ENCODE results near the gene TGFA. TPM values are rescaled to one million over a fixed set of nuclear protein-coding genes. Genes with fewer than 3 reads are reported as not detected.

The TGFA gene
- total RNA-seq, 2 experiments from 2014 or later = not detected

DNA sequence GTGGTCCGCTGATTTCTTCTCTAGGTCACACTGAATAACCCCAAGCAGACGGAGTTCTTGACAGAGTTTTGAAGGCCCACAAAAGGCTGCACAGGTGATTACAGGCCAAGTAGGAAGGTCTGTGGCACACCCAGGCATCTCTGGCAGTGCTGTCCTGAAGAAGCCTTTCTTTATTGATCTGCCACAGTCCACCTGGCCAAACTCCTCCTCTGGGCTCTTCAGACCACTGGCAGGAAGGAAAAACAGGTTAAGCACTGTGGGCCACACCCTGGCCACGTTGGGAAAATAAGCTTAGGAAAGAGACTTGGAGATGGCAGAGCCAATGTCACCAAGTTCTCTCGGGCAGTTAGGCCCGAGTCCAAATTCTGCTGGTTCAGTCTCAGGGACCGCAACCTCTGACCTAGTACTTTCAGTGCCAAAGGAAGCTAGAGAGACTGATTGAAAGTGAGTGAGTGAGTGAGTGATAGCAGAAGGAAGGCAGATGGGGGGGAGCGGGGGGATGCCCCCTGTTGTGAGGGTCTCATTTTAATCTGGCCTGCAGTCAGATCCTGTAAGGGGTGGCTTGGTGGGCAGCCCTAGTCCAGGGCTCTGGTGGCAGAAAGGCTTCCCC is 102.9 kb downstream of the TGFA start:
- Mint-ChIP-seq H3K4me3 (no peak overlapping the region), H3K27me3 (peaks cover 11% of the 10 kb centered on the region), H3K27ac (no peak overlapping the region), H3K36me3 (no peaks in the 10 kb centered on the region), H3K4me1 (no peaks in the 10 kb centered on the region), H3K9me3 (ENCODE audit: low read depth) (no peaks in the 10 kb centered on the region)
- ATAC-seq (no peak), DNase-seq (peak; percentile 37)
- CTCF ChIA-PET = no interaction called here

DNA sequence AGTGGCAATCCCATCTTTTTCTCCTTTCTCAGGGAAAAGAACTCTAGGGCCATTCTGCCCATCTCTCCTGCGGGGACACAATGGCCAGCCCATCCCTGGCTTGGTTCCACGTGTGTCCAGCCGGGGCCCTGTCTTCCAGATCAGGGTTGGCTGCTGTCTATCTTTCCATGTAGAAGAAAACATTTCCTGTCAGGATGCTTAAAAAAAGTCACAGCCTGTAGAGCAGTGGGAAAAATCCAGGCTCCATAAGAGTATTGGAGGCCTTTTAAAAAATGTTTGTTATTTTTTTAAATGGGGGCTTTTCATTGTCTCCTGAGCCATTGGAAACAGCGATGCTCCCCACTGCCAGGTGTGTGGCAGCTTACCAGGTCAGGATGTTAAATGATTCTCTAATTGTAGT is 105.6 kb downstream of the TGFA start:
- ATAC-seq = no peak
- Mint-ChIP-seq H3K36me3 (no peaks in the 10 kb centered on the region), H3K4me3 (no peak overlapping the region), H3K9me3 (ENCODE audit: low read depth) (no peaks in the 10 kb centered on the region), H3K4me1 (no peaks in the 10 kb centered on the region), H3K27ac (no peak overlapping the region), H3K27me3 (peaks cover 10% of the 10 kb centered on the region)
- DNase-seq = no peak
- CTCF ChIA-PET = no interaction called here

DNA sequence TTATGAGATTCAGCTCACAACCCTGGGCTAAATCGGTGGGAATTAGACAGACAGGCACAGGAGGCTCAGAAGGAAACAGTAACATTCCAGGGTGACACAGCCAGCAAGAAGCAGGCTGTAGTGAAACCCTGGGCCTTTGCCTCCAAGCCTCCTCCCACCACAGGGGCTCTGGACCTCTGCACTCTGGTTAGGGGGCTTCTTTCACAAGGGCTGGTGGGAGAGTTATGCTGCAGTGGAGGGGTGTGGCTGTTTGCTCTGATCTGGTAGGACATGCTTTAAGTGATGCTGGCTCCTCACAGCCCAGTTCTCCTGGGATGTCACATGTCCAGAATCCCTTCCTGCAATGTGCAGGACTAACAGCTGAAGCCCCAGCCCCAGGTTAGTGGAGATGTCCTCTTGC is 109.9 kb downstream of the TGFA start:
- no peaks in the 10 kb centered on the region for H3K9me3 Mint-ChIP-seq (ENCODE audit: low read depth)
- peaks cover 3% of the 10 kb centered on the region for H3K27me3 Mint-ChIP-seq
- CTCF ChIA-PET = no interaction called here
- DNase-seq = peak; percentile 38
- peaks cover 14% of the 10 kb centered on the region for H3K4me1 Mint-ChIP-seq
- no peak overlapping the region for H3K4me3 Mint-ChIP-seq
- H3K27ac Mint-ChIP-seq = no peak overlapping the region
- H3K36me3 Mint-ChIP-seq = no peaks in the 10 kb centered on the region
- no peak for ATAC-seq

DNA sequence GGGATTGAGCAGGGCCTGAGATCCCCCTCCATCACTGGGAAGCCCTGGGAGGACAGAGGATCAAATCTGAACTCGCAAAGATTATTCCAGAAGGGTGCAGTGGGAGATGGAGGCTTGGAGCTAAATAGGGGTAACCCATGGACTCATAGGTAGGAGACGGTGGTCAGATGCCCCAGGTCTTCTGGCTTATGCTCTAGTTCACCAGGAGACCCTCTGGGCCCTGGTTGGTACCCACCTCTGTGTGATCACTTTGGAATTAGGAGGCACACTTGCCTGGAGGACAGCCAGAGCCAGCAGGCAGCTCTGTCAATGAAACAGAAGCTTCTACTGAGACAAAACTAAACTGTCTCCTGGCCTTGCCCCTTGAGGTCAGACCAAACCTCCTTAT is 110.6 kb downstream of the TGFA start:
- no peak for DNase-seq
- Mint-ChIP-seq H3K27me3 (peaks cover 3% of the 10 kb centered on the region), H3K4me1 (peaks cover 14% of the 10 kb centered on the region), H3K36me3 (no peaks in the 10 kb centered on the region), H3K9me3 (ENCODE audit: low read depth) (no peaks in the 10 kb centered on the region), H3K27ac (no peak overlapping the region), H3K4me3 (no peak overlapping the region)
- CTCF ChIA-PET = no interaction called here
- ATAC-seq = no peak

DNA sequence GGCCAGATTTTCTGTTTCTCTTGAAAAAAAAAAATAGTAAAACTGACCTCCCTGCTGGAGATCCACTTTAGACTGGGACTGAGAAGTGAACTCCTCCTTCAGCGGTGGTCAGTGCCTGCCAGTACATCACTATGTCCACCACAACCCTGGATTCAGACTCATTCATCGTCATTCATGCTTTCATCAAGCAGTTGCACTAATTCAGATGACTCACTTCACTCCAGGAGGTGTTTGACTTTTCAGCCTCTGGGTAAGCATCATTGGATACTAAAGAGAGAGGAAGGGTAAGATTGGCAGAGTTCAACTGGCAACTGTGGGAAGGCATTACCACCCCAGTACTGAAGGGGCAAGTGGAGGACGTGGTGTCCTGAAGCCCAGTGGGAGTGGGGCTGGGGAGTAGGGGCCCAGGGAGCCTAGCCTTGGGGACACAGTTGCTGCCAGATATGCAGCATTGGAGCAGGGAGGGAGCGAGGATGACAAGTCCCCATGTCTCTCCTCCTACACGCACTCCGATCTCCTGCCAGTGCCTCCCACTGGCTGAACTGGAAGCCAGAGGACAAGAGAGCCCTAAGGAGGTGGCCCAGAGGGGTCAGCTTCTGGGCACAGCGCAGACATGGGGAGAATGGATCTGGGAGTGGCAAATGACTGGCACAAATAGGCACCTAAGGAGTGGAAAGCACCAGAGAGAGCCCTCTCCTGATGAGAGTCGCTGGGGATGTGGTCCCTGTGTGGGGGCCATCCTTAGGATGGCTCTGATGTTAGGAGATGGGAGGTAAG is 111.1 kb downstream of the TGFA start:
- DNase-seq (peak; percentile 32), ATAC-seq (no peak)
- Mint-ChIP-seq H3K27ac (no peak overlapping the region), H3K27me3 (no peaks in the 10 kb centered on the region), H3K9me3 (ENCODE audit: low read depth) (no peaks in the 10 kb centered on the region), H3K36me3 (no peaks in the 10 kb centered on the region), H3K4me1 (peaks cover 14% of the 10 kb centered on the region), H3K4me3 (no peak overlapping the region)
- CTCF ChIA-PET = no interaction called here

DNA sequence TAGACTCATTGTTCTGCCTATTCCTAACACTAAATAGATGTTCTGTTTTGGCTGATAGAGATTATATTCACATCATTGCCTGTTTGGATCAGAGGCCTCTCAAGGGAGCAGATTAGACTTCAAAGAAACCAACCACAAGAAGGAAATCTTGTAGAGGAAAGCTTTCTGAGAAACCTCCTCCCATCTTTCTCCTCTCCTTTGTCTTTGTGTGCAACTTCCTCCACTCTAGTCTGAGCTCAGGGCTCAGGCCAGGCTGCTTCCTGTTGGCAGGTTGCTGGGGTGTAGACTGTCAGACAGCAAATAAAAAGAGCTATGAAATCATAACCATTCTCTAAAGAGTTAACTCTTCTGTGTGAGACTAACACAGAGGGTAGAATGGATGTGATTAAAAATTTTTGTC is 113.0 kb downstream of the TGFA start:
- Mint-ChIP-seq H3K4me1 (peaks cover 14% of the 10 kb centered on the region), H3K27ac (peak overlapping the region; percentile 31), H3K9me3 (ENCODE audit: low read depth) (no peaks in the 10 kb centered on the region), H3K27me3 (peaks cover 13% of the 10 kb centered on the region), H3K4me3 (no peak overlapping the region), H3K36me3 (no peaks in the 10 kb centered on the region)
- peak; percentile 58 for ATAC-seq
- CTCF ChIA-PET = no interaction called here
- DNase-seq = peak; percentile 45

DNA sequence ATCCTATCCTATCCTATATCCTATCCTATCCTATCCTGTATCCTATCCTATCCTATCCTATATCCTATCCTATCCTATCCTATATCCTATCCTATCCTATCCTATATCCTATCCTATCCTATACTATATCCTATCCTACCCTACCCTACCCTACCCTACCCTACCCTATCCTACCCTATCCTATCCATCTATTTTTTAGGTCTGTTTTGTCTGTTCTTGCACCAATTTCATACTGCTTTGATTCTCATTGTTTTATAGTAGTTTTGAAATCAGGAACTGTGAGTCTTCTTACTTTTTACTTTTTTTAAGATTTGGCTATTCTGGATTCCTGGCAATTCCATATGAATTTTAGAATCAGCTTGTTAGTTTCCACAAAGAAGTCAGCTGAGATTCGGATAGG is 118.5 kb downstream of the TGFA start:
- CTCF ChIA-PET = no interaction called here
- no peaks in the 10 kb centered on the region for H3K9me3 Mint-ChIP-seq (ENCODE audit: low read depth)
- peaks cover 4% of the 10 kb centered on the region for H3K4me1 Mint-ChIP-seq
- no peaks in the 10 kb centered on the region for H3K36me3 Mint-ChIP-seq
- H3K4me3 Mint-ChIP-seq = no peak overlapping the region
- ATAC-seq (no peak), DNase-seq (no peak)
- H3K27ac Mint-ChIP-seq = no peak overlapping the region
- peaks cover 28% of the 10 kb centered on the region for H3K27me3 Mint-ChIP-seq

DNA sequence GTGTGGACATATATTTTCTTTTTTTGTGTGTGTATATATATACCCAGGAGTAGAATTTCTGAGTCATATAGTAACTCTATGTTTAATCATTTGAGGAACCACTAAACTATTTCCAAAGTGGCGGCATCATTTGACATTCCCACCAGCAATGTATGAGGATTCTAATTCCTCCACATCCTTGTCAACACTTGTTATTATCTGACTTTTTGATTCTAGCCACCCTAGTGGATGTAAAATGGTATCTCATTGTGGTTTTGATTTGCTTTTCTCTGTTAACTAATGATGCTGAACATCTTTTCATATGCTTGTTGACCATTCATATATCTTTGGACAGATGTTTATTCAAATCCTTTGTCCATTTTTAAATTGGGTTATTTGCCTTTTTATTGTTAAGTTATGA is 120.3 kb downstream of the TGFA start:
- peaks cover 28% of the 10 kb centered on the region for H3K27me3 Mint-ChIP-seq
- no peaks in the 10 kb centered on the region for H3K4me1 Mint-ChIP-seq
- H3K36me3 Mint-ChIP-seq = no peaks in the 10 kb centered on the region
- no peak for DNase-seq
- CTCF ChIA-PET = no interaction called here
- no peak for ATAC-seq
- H3K9me3 Mint-ChIP-seq (ENCODE audit: low read depth) = peaks cover 3% of the 10 kb centered on the region
- H3K27ac Mint-ChIP-seq = no peak overlapping the region
- no peak overlapping the region for H3K4me3 Mint-ChIP-seq

DNA sequence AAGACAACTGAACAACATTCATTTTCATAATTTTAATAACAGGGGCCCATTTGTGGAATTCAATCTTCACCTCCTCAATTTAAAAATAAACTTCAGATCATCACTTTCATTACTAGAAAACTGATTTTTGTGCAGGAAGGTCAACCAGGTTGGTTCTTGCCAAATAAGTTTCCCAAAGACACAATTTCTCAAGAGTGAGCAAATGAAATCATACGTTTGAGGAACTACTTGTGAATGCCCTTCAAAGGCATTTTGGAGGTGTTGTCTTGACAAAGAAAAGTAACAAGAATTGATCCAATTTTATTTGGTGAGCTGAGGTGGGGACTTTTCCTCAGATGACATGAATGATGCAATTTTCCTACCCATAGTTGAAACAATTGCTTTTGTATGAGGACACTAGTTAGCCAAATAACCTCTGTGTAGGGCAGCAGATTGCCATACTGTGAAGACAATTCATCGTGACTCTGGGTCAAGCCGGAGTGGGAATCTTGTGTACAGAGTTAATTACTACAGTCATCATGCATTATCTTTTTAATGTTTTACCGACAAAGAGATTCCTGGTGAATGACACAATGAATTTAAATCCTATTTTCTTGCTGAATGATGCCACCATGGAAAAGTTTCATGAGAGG is 121.8 kb downstream of the TGFA start:
- CTCF ChIA-PET = no interaction called here
- Mint-ChIP-seq H3K4me1 (no peaks in the 10 kb centered on the region), H3K36me3 (no peaks in the 10 kb centered on the region), H3K9me3 (ENCODE audit: low read depth) (peaks cover 3% of the 10 kb centered on the region), H3K27ac (no peak overlapping the region), H3K4me3 (no peak overlapping the region), H3K27me3 (peaks cover 25% of the 10 kb centered on the region)
- DNase-seq = no peak
- ATAC-seq = no peak

DNA sequence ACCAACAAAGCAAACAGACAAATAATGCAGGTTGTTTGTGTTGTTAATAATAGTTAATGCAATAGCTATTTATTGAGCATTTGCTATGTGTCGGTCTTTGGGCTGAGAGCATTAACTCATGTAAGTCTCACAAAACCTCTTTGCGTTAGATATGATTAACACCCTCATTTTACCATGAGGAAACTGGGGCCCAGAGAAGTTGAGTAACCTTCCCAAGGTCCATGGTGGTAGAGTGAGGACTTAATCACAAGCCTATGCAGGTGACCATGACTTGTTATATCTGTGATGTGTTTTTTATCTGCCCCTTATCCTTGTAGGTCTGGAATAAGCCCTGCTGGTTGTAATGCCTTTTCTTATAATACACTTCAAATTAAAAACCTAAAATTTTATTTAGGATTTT is 127.3 kb downstream of the TGFA start:
- Mint-ChIP-seq H3K4me3 (no peak overlapping the region), H3K27me3 (peaks cover 18% of the 10 kb centered on the region), H3K9me3 (ENCODE audit: low read depth) (peaks cover 3% of the 10 kb centered on the region), H3K36me3 (no peaks in the 10 kb centered on the region), H3K4me1 (no peaks in the 10 kb centered on the region), H3K27ac (no peak overlapping the region)
- CTCF ChIA-PET = interaction anchor here (0.6 kb wide), 1 partner anchor 441 kb away, joined by 3 read pairs; no protein-coding TSS in a partner anchor
- no peak for DNase-seq
- no peak for ATAC-seq

DNA sequence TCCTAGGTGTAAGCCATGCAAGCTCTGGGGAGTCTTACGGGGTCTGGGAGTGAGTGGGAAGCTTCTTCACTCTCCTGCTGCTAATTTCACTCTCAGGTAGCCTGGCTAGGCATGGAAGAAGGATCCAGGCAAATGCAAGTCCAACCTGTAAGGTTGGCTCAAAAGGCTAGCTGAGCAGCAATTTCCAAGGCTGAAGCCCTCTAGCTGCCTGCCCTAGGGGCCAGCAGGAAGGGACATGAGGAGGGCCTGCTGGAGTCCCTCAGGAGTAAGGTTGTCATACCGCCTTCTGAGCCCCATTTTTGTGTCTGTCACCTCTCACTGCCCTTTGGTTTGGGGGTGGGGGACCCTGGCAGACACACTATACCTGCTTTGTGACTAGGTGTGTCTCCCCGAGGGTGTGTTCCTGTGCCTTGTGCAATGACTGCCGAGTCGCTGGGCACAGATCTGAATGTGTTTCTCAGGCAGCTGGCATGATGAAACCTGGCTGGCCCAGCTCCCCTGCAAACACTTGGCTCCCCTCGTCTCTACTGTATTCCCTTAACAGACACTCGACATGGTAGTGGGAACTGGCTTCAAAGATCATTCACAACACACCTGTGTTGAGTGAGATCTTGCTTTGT is 127.8 kb downstream of the TGFA start:
- no peak overlapping the region for H3K27ac Mint-ChIP-seq
- CTCF ChIA-PET = no interaction called here
- DNase-seq (no peak), ATAC-seq (no peak)
- H3K4me1 Mint-ChIP-seq = no peaks in the 10 kb centered on the region
- H3K36me3 Mint-ChIP-seq = no peaks in the 10 kb centered on the region
- H3K9me3 Mint-ChIP-seq (ENCODE audit: low read depth) = peaks cover 3% of the 10 kb centered on the region
- H3K27me3 Mint-ChIP-seq = peaks cover 18% of the 10 kb centered on the region
- no peak overlapping the region for H3K4me3 Mint-ChIP-seq

DNA sequence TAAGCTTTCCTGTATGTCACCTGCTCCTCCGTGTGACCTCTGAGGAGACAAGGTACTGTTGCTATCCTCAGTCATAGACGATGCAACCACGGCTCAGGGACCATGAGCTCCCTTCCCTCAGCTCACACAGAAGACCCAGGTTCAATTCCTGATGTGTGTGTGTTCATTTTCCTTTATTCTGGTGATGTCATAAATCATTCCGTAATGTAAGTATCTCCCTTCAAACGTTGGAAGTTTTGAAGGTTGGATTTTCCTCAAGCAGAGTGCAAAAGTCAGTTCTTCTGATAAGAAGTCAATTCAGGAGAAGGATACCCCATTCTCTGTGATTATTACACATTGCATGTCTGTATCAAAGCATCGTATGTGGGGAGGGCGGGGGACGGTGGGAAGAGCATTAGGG is 132.9 kb downstream of the TGFA start:
- no peaks in the 10 kb centered on the region for H3K36me3 Mint-ChIP-seq
- ATAC-seq (no peak), DNase-seq (no peak)
- no peak overlapping the region for H3K4me3 Mint-ChIP-seq
- peaks cover 25% of the 10 kb centered on the region for H3K27me3 Mint-ChIP-seq
- H3K27ac Mint-ChIP-seq = no peak overlapping the region
- H3K4me1 Mint-ChIP-seq = no peaks in the 10 kb centered on the region
- no peaks in the 10 kb centered on the region for H3K9me3 Mint-ChIP-seq (ENCODE audit: low read depth)
- CTCF ChIA-PET = no interaction called here

DNA sequence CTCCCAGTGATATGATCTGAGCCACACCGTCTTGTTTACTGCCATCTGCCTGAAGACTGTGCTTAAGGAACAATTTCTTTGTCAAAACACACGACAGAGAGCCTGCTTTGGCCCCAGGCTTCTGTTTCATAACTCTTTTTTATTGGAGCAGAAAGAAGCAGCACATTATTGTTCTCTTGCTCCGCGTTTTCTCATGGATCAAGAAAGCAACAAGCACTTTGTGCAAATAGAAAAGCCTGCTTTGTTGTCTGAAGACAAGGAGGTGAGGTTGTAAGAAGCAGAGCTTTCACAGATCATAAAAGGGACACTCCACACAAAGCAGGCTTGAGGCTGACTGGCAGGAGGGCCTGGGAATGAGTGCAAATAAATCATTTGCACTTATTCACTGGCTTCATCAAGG is 133.5 kb downstream of the TGFA start:
- H3K9me3 Mint-ChIP-seq (ENCODE audit: low read depth) = no peaks in the 10 kb centered on the region
- no peak for ATAC-seq
- no peaks in the 10 kb centered on the region for H3K4me1 Mint-ChIP-seq
- H3K27ac Mint-ChIP-seq = no peak overlapping the region
- no peak overlapping the region for H3K4me3 Mint-ChIP-seq
- H3K36me3 Mint-ChIP-seq = no peaks in the 10 kb centered on the region
- CTCF ChIA-PET = no interaction called here
- H3K27me3 Mint-ChIP-seq = peaks cover 27% of the 10 kb centered on the region
- no peak for DNase-seq

DNA sequence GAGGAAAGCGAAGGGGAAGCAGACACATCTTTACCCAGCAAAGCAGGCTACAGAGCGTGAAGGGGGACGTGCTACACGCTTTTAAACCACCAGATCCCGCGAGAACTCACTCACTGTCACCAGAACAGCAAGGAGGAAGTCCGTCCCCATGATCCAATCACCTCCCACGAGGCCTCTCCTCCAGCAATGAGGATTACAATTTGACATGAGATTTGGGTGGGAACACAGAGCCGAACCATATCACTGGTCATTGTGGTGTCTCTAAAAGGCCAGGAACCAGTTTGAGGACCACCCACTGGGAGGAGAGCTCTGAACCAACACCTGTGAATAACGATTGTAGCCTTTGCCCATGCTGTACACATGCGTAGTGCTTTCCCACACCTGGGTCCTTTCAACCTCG is 135.1 kb downstream of the TGFA start:
- Mint-ChIP-seq H3K27ac (no peak overlapping the region), H3K27me3 (peaks cover 33% of the 10 kb centered on the region), H3K4me3 (no peak overlapping the region), H3K9me3 (ENCODE audit: low read depth) (no peaks in the 10 kb centered on the region), H3K4me1 (no peaks in the 10 kb centered on the region), H3K36me3 (no peaks in the 10 kb centered on the region)
- no peak for ATAC-seq
- no peak for DNase-seq
- CTCF ChIA-PET = no interaction called here
